Erythroblast (primary cell): ENCODE measurements around the gene GPR152.
A peak's percentile ranks its signal among the peaks of the same experiment; 100 is the strongest.

Experiments used
- GATA1 ChIP-seq: IDR thresholded peaks from 2 replicates; pipeline ENCODE4 v1.6.1; 2011; ENCODE audit warnings: low read depth, mild to moderate bottlenecking, control low read depth, low read length, moderate library complexity
- POLR2A ChIP-seq: IDR thresholded peaks from 2 replicates; pipeline ENCODE4 v1.6.1; 2011; ENCODE audit warnings: mild to moderate bottlenecking, low read length

DNA sequence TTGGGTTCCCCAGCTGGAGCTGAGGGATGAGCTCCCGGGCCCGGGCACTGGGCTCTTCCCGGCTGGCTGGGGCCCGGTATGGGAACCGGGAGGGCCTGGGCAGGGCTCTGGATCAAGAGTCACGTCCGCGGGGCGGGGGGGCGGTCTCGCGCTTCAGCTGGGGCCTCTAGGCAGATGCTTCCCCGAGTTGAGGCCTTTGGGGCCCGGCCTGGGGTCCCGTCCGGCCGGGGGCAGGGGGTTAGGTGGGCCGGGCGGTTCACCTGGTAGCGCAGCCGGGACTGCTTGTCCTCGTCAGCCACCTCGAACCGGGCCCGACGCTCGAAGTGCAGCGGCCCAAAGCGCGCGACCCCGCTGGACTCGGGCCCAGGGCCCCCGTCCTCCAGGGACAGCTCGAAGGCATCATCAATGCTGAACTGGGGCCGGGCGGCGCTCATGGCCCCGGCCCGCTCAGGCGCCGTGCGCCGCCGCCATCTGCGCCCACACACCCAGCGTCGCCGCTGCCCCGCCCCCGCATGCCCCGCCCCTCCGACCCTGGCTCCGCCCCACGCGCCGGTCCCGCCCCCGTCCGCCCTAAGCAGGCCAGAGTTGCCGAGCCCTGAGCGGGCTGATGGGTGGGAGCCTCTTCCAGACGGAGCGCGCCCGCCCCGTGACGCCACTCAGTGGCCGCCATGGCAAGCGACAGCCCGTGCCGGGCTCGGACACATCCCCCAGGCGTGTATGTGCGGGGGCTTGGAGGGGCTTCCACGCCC is 16.4 kb upstream of the GPR152 start, which contains the start of gene TMEM134:
- TF ChIP-seq POLR2A = peak; percentile 76
- TF ChIP-seq GATA1 = no peak
